ENCODE data around the gene VPS13C.

The VPS13C gene

GRCh38 chr15:62075595-62076277 is 15.5 kb upstream of the VPS13C start:
- no peak for DNase-seq (ENCODE audit: low read depth in 2 of 3, low spot score in 1 of 3)

DNA sequence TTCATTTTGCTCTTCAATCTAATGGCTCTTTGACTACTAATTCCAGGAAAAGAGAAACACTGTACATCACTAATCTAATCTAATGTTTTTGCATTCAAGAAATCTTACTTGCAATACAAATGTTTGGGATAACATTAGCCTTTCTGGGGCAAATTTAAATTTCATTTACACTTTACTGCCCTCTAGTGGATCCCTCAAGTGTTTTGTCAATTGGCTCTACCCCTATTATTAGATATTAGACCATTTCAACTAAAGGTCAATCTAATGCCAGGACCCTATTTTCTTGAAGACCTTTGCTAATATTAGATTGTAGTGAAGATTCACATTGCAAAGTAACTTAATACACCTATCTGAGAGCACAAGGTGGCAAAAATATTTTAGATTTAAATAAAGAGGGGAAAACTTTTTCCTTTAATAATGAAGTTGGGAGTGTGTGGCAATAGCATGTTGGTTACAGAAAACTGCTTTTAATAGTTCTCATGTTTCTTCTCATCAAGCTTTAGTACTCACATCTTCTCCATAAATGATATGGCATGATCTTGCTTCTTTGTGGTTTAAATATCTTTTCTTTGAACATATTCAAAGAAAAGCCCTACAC is 11.6 kb upstream of the VPS13C start:
- DNase-seq (ENCODE audit: low read depth in 2 of 3, low spot score in 1 of 3): no peak

GRCh38 chr15:62069551-62069950 is 9.3 kb upstream of the VPS13C start:
- DNase-seq (ENCODE audit: low read depth in 2 of 3, low spot score in 1 of 3): no peak

DNA sequence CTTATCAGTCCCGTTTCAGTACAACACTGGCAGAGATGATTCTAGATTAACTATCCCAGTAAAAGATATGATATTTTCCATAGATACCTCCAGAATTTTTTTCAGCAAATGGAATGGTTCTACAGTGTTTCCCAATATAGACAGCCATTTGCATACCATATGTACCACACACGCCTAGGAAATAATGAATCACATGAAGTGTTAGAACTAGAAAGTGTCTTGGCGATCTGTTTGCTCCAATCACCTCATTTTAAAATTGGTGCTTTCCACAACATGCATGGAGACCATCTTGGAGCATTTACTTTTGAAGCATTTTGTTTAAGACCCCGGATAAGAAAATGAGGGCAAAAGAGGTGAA is 8.5 kb upstream of the VPS13C start:
- DNase-seq (ENCODE audit: low read depth in 2 of 3, low spot score in 1 of 3): no peak

GRCh38 chr15:62068071-62068809 is 8.0 kb upstream of the VPS13C start:
- peak in 1 of 3 donors; percentile 8 for DNase-seq (ENCODE audit: low read depth in 2 of 3, low spot score in 1 of 3)

DNA sequence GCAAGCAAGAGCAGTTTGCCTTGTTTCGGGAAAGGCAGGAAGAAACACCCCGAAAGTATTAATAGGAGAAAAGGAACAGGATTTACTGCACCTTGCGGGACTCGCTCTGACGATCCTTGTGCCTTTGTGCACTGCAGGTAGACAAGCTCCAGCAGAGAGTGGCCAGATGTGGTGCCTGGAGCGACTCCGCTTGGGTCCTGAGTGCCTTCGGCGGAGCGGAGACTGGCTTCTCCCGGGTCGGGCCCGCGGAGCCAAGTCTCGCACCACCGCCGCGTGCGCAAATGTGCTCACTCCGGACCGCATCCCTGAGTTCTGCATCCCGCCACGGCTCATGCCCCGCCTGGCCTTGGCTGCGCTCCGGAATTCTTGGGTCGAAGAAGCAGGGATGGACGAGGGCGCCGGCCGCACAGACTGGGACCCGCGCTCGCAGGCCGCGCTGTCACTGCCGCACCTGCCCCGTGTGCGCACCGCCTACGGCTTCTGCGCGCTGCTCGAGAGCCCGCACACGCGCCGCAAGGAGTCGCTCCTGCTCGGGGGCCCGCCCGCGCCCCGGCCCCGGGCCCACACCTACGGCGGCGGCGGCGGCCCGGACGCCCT is 7.3 kb upstream of the VPS13C start:
- DNase-seq (ENCODE audit: low read depth in 2 of 3, low spot score in 1 of 3): peak in 1 of 3 donors; percentile 15

DNA sequence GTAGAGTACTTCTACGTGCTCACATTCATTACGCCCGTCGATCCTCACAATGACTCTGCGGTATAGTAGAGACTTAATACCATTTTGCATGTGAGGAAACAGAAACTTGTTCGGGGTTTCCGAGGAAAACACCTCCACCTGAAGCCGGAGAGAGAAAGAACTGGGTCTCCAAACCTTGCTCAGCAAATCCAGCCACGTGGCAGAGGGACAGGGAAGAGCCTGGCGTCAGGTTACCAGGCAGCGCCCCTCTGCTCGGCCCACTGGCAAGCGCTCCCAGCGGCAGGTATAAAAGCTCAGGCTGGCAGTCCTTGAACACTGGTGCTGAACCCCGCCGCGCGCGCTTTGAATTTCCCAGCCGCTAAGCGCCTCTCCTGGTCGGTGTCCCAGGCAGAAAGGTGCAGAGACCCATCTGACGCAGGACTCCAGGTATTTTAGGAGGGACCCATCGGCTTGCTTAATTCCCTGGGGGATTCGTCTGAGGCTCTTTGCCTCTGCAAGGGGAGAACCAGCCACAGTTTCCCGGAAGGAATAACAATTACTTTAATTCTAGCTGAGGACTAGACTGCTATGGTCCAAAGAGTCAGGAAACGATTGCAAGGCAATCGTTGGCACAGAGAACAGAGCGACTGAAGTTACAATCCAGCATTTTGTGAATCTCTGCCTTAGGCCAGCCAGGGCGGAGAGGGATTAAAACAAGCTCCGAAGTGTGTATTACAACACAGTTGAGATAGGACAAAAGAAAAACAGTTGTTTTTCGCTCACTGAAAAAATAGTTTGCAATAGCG is 6.6 kb upstream of the VPS13C start, which contains the start of gene C2CD4A:
TSS of gene C2CD4A (plus strand) at position 315 of the 785 bp plus-strand sequence. CDS start 637 bp downstream, outside the sequence.
- peak in 2 of 3 donors; percentile 34 to 42 for DNase-seq (ENCODE audit: low read depth in 2 of 3, low spot score in 1 of 3)

- no peak for DNase-seq (ENCODE audit: low read depth in 2 of 3, low spot score in 1 of 3)
Observed at GRCh38 chr15:62063825-62064635, 3.8 kb upstream of the VPS13C start.

DNA sequence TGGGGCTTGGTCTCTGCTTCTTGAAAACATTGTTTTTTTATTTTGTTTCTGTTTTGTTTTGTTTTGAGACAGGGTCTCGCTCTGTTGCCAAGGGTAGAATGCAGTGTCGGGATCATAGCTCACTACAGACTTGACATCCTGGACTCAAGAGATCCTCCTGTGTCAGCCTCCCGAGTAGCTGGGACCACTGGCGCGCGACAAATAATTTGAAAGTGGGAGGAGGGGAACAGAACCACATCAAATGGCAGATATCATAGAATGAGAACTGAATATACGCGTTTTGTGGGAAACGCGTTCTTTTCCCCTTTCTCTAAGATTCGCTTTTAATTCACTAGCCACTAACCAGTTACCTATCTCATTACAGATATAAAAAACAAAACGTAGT is 641 bp upstream of the VPS13C start:
- peak in 1 of 3 donors; percentile 4 for DNase-seq (ENCODE audit: low read depth in 2 of 3, low spot score in 1 of 3)

- DNase-seq (ENCODE audit: low read depth in 2 of 3, low spot score in 1 of 3): peak; percentile 33 to 56 (median 42)
Observed at GRCh38 chr15:62059816-62060112, 483 bp downstream of the VPS13C start.

DNA sequence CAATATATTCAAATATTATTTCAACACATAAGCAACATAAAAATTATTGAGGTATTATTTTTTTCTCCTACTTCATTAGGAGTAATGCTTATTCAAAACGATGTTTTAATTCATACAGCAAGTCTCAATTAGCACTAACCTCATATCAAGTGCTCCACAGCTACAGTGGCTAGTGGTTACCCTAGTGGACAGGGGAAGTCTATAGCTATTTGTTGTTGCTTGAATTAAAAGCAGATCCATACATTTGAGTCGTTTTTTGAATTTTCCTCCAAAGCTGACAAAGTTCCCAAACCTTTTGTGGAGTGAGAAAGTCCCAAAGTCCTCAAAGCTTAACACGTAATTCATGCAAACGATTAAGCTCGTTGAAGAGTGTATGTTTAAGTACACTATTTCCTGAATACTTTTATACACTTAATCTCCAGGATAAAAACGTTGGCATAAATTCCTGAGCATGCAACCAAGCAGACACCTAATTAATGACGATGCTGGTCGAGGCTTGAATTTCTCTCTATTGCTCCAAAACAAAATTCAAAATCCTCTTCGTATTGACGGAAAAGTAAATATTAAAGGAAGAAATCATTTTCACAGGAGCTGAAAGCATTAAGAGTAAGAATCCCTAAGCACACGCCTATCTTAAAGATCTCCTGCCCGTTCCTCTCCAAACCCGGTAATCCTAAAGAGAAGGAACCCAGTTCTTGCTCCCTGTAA is 985 bp downstream of the VPS13C start:
- no peak for DNase-seq (ENCODE audit: low read depth in 2 of 3, low spot score in 1 of 3)

DNA sequence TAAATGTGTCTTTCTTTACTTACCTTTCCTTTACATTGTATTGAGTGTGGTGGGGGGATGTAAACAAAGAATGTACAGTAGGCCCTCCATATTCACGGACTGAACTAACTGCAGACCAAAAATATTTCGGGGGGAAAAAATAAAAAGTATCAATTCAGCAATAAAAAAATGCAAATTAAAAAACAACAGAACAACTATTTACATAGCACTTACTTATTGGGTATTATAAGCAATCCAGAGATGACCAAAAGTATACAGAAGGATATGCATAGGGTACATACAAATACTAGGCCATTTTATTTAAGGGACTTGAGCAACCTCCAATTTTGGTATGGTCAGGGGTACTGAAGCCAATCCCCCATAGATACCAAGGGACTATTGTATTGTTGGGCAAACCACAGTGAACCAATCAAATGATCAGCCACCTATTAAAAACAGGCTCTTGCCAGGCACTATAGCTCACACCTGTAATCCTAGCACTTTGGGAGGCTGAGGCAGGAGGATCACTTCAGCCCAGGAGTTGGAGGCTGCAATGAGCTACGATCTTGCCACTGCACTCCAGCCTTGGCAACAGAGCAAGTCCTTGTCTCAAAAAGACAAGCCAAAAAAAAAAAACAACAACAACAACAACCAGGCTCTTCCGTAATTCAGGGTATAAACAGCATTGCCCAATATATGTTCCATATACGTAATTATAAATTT is 1.8 kb downstream of the VPS13C start:
- DNase-seq (ENCODE audit: low read depth in 2 of 3, low spot score in 1 of 3): no peak

DNA sequence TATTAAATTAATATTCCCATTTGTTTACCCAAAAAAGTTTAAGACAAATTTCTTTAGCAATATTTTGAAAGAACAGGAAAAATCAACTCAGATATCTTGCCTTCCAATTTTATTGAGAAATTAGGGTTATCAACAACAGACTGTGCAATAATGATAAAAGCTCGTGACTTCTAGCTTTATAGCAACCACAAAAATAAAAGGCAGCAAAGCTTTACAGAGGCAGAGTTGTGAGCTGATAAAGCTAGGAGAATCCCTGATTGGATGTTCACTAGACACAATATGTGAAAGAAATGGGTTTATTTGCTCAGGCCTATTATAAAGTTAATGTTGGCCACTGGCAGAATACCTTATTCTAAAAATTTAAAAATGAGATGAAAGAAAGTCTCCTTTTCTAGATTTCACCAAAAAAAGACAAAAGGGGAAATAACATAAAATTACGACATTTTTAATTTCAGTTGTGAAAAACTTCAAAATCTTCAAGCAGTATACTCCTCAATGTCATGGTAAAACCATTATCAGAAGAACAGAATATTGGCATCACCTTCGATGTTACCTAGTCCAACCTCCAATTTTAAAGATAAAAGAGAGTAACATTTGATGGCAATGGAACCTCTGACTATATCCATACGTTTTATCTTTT is 2.8 kb downstream of the VPS13C start:
- DNase-seq (ENCODE audit: low read depth in 2 of 3, low spot score in 1 of 3): no peak

- no peak for DNase-seq (ENCODE audit: low read depth in 2 of 3, low spot score in 1 of 3)
Observed at GRCh38 chr15:62054979-62055378, 5.3 kb downstream of the VPS13C start.

DNA sequence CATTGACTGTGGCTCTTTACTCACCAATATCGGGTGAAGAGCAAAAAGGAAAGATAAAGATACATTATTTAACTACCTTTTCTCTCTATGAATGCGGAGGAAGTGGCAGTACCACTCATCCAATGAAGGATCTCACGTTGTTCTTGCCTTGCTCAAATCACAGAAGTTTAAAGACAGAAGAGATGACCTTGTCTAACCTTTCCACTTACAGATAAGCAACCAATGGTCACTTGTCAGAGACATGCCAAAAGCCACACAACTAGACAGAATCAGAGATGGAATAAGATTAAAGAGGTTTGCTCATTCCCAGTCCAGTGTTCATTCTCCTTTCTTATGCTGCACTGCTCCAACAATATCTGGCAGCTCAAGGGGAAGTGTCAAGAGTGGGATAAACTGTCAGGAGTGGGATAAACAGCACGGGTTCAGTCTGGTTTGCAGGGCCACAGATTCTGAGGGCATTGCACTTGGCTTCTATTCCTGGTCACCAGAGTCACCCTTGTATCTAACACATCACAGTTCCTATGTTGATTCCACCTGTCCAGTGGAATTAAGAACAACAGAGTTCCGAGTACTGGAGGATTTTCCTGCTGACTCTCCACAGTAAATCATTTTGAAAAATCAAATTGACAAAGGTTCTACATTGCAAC is 6.7 kb downstream of the VPS13C start:
- no peak for DNase-seq (ENCODE audit: low read depth in 2 of 3, low spot score in 1 of 3)

DNA sequence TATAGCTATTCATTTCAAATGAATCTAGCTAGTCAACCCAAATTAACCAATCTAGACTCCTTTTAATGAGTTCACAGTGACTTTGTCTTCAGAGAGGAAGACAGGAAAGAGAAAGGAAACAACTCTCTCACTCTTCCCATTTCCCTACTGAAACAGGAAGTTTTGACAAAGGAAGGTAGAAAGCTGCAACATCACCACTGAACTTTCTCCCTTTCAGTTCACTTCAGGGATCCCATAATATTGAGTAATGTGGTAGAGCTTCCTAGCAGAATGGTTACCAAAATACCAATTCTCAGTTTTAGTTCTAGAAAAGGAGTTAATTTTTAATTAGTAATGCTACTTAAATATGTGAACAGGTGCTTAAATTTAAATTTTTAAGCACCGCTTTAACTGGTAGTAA is 7.5 kb downstream of the VPS13C start:
- DNase-seq (ENCODE audit: low read depth in 2 of 3, low spot score in 1 of 3): no peak

- no peak for DNase-seq (ENCODE audit: low read depth in 2 of 3, low spot score in 1 of 3)
Observed at GRCh38 chr15:62051166-62051565, 9.1 kb downstream of the VPS13C start.

- DNase-seq (ENCODE audit: low read depth in 2 of 3, low spot score in 1 of 3): no peak
Observed at GRCh38 chr15:62050115-62050514, 10.1 kb downstream of the VPS13C start.

Data from stimulated activated CD4-positive, alpha-beta T cell treated with anti-CD3 and anti-CD28 coated beads, Interleukin-12 subunit alpha, Interleukin-12 subunit beta, amount 100 ng/mL, for 48 hours (primary cell).